HCT116 (cell line): ENCODE data around the gene CBX8. TPM values are rescaled to one million over a fixed set of nuclear protein-coding genes. Genes with fewer than 3 reads are reported as not detected.

Source experiments
- ATAC-seq: fragments of 200-7000 bp; cut with Tn5 transposase; 2 replicates; pipeline ENCODE4 v1.9.1; 2020; ENCODE audit warnings: mild to moderate bottlenecking, moderate library complexity
- BruUV-seq: library from RNA; stranded (reverse); fragments of 400-500 nt; replicated peaks from 2 replicates; lab custom pipeline; 2021; lab: Mats Ljungman, UMichigan
- CTCF ChIA-PET: fragments of 300-600 bp; sonication (Branson Sonifier 250); formaldehyde crosslinking; loops from one replicate; lab custom pipeline; 2021; ENCODE audit warnings: antibody characterized with exemption; lab: Charles Lee
- POLR2A ChIA-PET: fragments of 300-600, 350-600 bp; sonication (Branson Sonifier 250); formaldehyde crosslinking; loops from one replicate; lab custom pipeline; 2021; ENCODE audit warnings: antibody characterized with exemption; lab: Charles Lee
- RAD21 ChIA-PET, 2 experiments: fragments of 300-600 bp; sonication (Branson Sonifier 250); formaldehyde crosslinking; loops; one replicate each; lab custom pipeline; 2023; ENCODE audit warnings: low total read pairs in 2 of 2; ENCODE audit not compliant: uncharacterized antibody in 2 of 2, unreplicated experiment in 2 of 2, low non-redundant PET in 1 of 2; lab: Charles Lee
- DNase-seq: peaks from one replicate; pipeline ENCODE4 v3.0.0-alpha.2; 2010; ENCODE audit warnings: low read depth, low spot score
- H2AFZ ChIP-seq: fragments of 200-600 bp; shearing (Covaris generic), sonication (generic); 2 replicates; pipeline ENCODE4 v1.6.1; 2017; ENCODE audit warnings: low read depth, mixed run types, mixed read lengths, antibody characterized with exemption, low read length; ENCODE audit not compliant: poor library complexity, severe bottlenecking
- H3K27ac ChIP-seq: 2 replicates; pipeline ENCODE4 v1.5.1; 2012; ENCODE audit warnings: low read depth, low read length
- H3K27me3 ChIP-seq: fragments of 200-600 bp; sonication (generic); 2 replicates; pipeline ENCODE4 v1.6.1; 2016; ENCODE audit warnings: mixed run types, low read length, mixed read lengths; ENCODE audit not compliant: insufficient read depth
- H3K36me3 ChIP-seq, 2 experiments: fragments of 200-500 bp in 1 of 2; fragments of 200-600 bp in 1 of 2; sonication (Bioruptor generic) in 1 of 2; sonication (generic) in 1 of 2; 2 replicates each; pipeline versions ENCODE4 v1.5.1 to v1.6.1; 2014 to 2016; ENCODE audit warnings: low read length in 2 of 2, inconsistent platforms in 1 of 2, mixed read lengths in 1 of 2, mixed run types in 1 of 2; ENCODE audit not compliant: insufficient read depth in 2 of 2, control insufficient read depth in 1 of 2
- H3K4me1 ChIP-seq, 2 experiments: fragments of 200-600 bp in 1 of 2; sonication (generic) in 1 of 2; 2 replicates each; pipeline versions ENCODE4 v1.5.1 to v1.6.1; 2012 to 2017; ENCODE audit warnings: low read length in 2 of 2, inconsistent platforms in 1 of 2, mild to moderate bottlenecking in 1 of 2, mixed read lengths in 1 of 2, mixed run types in 1 of 2, moderate library complexity in 1 of 2; ENCODE audit not compliant: insufficient read depth in 2 of 2, control insufficient read depth in 1 of 2
- H3K4me2 ChIP-seq: fragments of 200-600 bp; sonication (generic); 2 replicates; pipeline ENCODE4 v1.6.1; 2017; ENCODE audit warnings: mixed run types, low read length, mixed read lengths
- H3K4me3 ChIP-seq, 2 experiments: fragments of 200-600 bp in 1 of 2; sonication (generic) in 1 of 2; replicated peaks in 1 of 2; 2 replicates each; pipeline ENCODE4 v1.5.1; 2011 to 2016; ENCODE audit warnings: low read length in 2 of 2, control low read depth in 1 of 2, low read depth in 1 of 2, mild to moderate bottlenecking in 1 of 2, mixed read lengths in 1 of 2, mixed run types in 1 of 2
- H3K79me2 ChIP-seq: fragments of 200-600 bp; sonication (generic); 2 replicates; pipeline ENCODE4 v1.6.1; 2017; ENCODE audit warnings: mild to moderate bottlenecking, mixed run types, low read length, moderate library complexity, mixed read lengths; ENCODE audit not compliant: insufficient read depth
- H3K9ac ChIP-seq: fragments of 200-600 bp; sonication (generic); 2 replicates; pipeline ENCODE4 v1.6.1; 2016; ENCODE audit warnings: low read length, mixed read lengths
- H3K9me2 ChIP-seq: fragments of 200-600 bp; sonication (generic), shearing (Covaris generic); 2 replicates; pipeline ENCODE4 v1.6.1; 2017; ENCODE audit warnings: mixed run types, mild to moderate bottlenecking, moderate library complexity; ENCODE audit not compliant: insufficient read depth
- H3K9me3 ChIP-seq, 2 experiments: fragments of 200-500 bp in 1 of 2; fragments of 200-600 bp in 1 of 2; sonication (Bioruptor generic) in 1 of 2; sonication (generic) in 1 of 2; 2 replicates each; pipeline ENCODE4 v1.6.1; 2014 to 2017; ENCODE audit warnings: low read length in 2 of 2, mixed read lengths in 2 of 2, inconsistent platforms in 1 of 2, low read depth in 1 of 2, mild to moderate bottlenecking in 1 of 2, mixed run types in 1 of 2, moderate library complexity in 1 of 2; ENCODE audit not compliant: control insufficient read depth in 1 of 2, insufficient read depth in 1 of 2
- H4K20me1 ChIP-seq: fragments of 200-600 bp; sonication (generic), shearing (Covaris generic); 2 replicates; pipeline ENCODE4 v1.6.1; 2017; ENCODE audit warnings: mixed run types, mild to moderate bottlenecking, moderate library complexity; ENCODE audit not compliant: insufficient read depth
- CEBPB ChIP-seq: IDR thresholded peaks from 2 replicates; pipeline ENCODE4 v1.6.1; 2012; ENCODE audit warnings: low read depth
- EGR1 ChIP-seq: IDR thresholded peaks from 2 replicates; pipeline ENCODE4 v1.6.1; 2012; ENCODE audit warnings: low read depth
- EZH2 ChIP-seq: fragments of 200-600 bp; sonication (generic); IDR thresholded peaks from 2 replicates; pipeline ENCODE4 v1.6.1; 2017; ENCODE audit warnings: antibody characterized with exemption, mixed run types
- EZH2phosphoT487 ChIP-seq: fragments of 200-600 bp; IDR thresholded peaks from 2 replicates; pipeline ENCODE4 v1.6.1; 2018; ENCODE audit warnings: antibody characterized with exemption, borderline replicate concordance
- FOSL1 ChIP-seq: IDR thresholded peaks from 2 replicates; pipeline ENCODE4 v1.6.1; 2012; ENCODE audit warnings: low read depth
- JUND ChIP-seq: IDR thresholded peaks from 2 replicates; pipeline ENCODE4 v1.6.1; 2012
- MAX ChIP-seq: IDR thresholded peaks from 2 replicates; pipeline ENCODE4 v1.6.1; 2012
- POLR2AphosphoS5 ChIP-seq: IDR thresholded peaks from 2 replicates; pipeline ENCODE4 v1.6.1; 2011; ENCODE audit warnings: mild to moderate bottlenecking, low read depth, low read length, moderate library complexity
- RAD21 ChIP-seq: IDR thresholded peaks from 2 replicates; pipeline ENCODE4 v1.6.1; 2012; ENCODE audit warnings: low read depth, mild to moderate bottlenecking
- REST ChIP-seq: IDR thresholded peaks from 2 replicates; pipeline ENCODE4 v1.6.1; 2012; ENCODE audit warnings: low read depth
- TCF7L2 ChIP-seq: IDR thresholded peaks from 2 replicates; pipeline ENCODE4 v1.7.0; 2011; ENCODE audit warnings: borderline replicate concordance, inconsistent platforms; ENCODE audit not compliant: insufficient read depth, insufficient read length; ENCODE audit errors: extremely low read depth
- YY1 ChIP-seq: IDR thresholded peaks from 2 replicates; pipeline ENCODE4 v1.6.1; 2011; ENCODE audit warnings: low read length, low read depth, moderate library complexity, mild to moderate bottlenecking; ENCODE audit not compliant: insufficient replicate concordance; ENCODE audit errors: extremely low read depth
- ZFX ChIP-seq: fragments of 450-650 bp; IDR thresholded peaks from 2 replicates; pipeline ENCODE4 v1.6.1; 2017
- ZNF274 ChIP-seq: fragments of 200-500 bp; sonication (Bioruptor generic); IDR thresholded peaks from 2 replicates; pipeline ENCODE4 v1.6.1; 2014; ENCODE audit warnings: mild to moderate bottlenecking, low read depth, low read length, inconsistent platforms
- intact Hi-C: fragments of 100-400 bp; cut with micrococcal nuclease; formaldehyde crosslinking; loops from 2 replicates; pipeline ENCODE4 v1.10.0; 2022
- total RNA-seq: library from RNA; stranded (reverse); gene quantifications from one replicate; pipeline ENCODE4 v1.2.1, GENCODE V29; 2021; ENCODE audit not compliant: unreplicated experiment
- TF ChIP-seq, protein P1 (sequence below): IDR thresholded peaks from 2 replicates; pipeline ENCODE4 v1.6.1; 2012

CBX8 gene
- total RNA-seq, 1 experiment from 2014 or later: 29.0 TPM

DNA sequence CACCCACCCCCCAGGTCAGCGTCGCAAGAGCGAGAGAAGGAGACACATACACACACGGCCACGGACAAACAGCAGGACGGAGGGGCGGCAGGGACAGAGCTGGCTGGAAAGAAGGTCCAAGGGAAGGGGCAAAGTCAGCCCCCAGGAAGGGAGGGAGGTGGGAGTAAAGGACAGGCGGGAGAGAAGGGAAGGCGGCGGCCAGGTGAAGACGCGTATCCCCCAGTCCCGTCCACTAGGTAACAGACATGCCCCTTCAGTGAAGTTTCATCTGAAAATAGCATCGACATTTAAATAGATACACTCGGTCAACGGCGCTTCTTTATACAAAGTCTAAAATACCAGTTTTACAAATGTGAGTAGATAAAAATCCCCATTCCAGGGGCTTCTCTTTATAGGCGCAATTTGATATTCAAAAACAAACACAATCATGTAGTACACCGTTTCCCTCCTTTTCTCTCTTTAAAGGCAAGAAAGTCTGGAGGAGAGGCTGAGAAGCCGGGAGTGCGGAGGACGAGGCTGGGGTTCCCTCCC is 4.5 kb downstream of the CBX8 start:
- DNase-seq: no peak
- TF ChIP-seq RAD21 (no peak), EGR1 (no peak), POLR2AphosphoS5 (no peak), FOSL1 (no peak), CEBPB (no peak), TCF7L2 (no peak), EZH2 (no peak), MAX (no peak), ZNF274 (no peak), YY1 (no peak), EZH2phosphoT487 (no peak), ZFX (no peak), REST (no peak), JUND (no peak)
- TF ChIP-seq, protein P1, sequence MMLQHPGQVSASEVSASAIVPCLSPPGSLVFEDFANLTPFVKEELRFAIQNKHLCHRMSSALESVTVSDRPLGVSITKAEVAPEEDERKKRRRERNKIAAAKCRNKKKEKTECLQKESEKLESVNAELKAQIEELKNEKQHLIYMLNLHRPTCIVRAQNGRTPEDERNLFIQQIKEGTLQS: no peak
- BruUV-seq: no TSS peak
- intact Hi-C loops: no loop called here
- Histone ChIP-seq H3K36me3 (peaks cover 10 to 18% of the 10 kb centered on the region in 2 experiments; a peak in 2 of 4 replicates), H3K9ac (no peak overlapping the region), H3K4me2 (no peak overlapping the region), H2AFZ (no peak overlapping the region), H3K79me2 (peaks cover 18% of the 10 kb centered on the region; the same call in 1 of the 2 replicates), H3K9me2 (no peaks in the 10 kb centered on the region), H3K4me1 (peaks cover 24 to 33% of the 10 kb centered on the region in 2 experiments), H4K20me1 (no peaks in the 10 kb centered on the region), H3K27me3 (no peaks in the 10 kb centered on the region), H3K9me3 (no peaks in the 10 kb centered on the region), H3K4me3 (no peak overlapping the region), H3K27ac (no peak overlapping the region)
- ATAC-seq: no peak
- ChIA-PET RAD21 (no interaction called here), CTCF (interaction anchor here (1.3 kb wide), 1 partner anchor 47 kb away, joined by 3 read pairs; the partner anchor contains the start of gene CBX4), POLR2A (interaction anchor here (0.6 kb wide), 1 partner anchor 185 kb away, joined by 4 read pairs; no protein-coding TSS in a partner anchor)
